Activated CD4-positive, alpha-beta memory T cell treated with anti-CD3 and anti-CD28 coated beads, Interleukin-2, amount 10 ng/mL, durations not matched to agents 7 days and 5 days (primary cell): ENCODE measurements around the gene CLUH. TPM values are rescaled to one million over a fixed set of nuclear protein-coding genes. Genes with fewer than 3 reads are reported as not detected.

ENCODE experiments used
- CTCF ChIA-PET: fragments of 350-600 bp; sonication (Branson Sonifier 250); formaldehyde crosslinking; loops from one replicate; lab custom pipeline; 2021; ENCODE audit warnings: antibody characterized with exemption, inconsistent platforms; lab: Charles Lee
- POLR2A ChIA-PET: fragments of 350-600 bp; sonication (Branson Sonifier 250); formaldehyde crosslinking; loops from one replicate; lab custom pipeline; 2021; ENCODE audit warnings: antibody characterized with exemption; lab: Charles Lee
- DNase-seq: peaks from one replicate; pipeline ENCODE4 v3.0.0-alpha.2; 2020
- H3K27ac Mint-ChIP-seq: one replicate; pipeline ENCODE4 v1.8.0; 2021; ENCODE audit warnings: mild to moderate bottlenecking, mixed read lengths
- H3K27me3 Mint-ChIP-seq: one replicate; pipeline ENCODE4 v1.8.0; 2021; ENCODE audit warnings: mixed read lengths
- H3K36me3 Mint-ChIP-seq: one replicate; pipeline ENCODE4 v1.8.0; 2021; ENCODE audit warnings: low read depth, mixed read lengths
- H3K4me1 Mint-ChIP-seq: one replicate; pipeline ENCODE4 v1.8.0; 2021; ENCODE audit warnings: mixed read lengths
- H3K4me3 Mint-ChIP-seq: one replicate; pipeline ENCODE4 v1.8.0; 2021; ENCODE audit warnings: mild to moderate bottlenecking, mixed read lengths
- H3K9me3 Mint-ChIP-seq: one replicate; pipeline ENCODE4 v1.8.0; 2021; ENCODE audit warnings: mixed read lengths
- total RNA-seq, 2 experiments: library from RNA; stranded (reverse); gene quantifications; one replicate each; pipeline ENCODE4 v1.2.3, GENCODE V29; 2021

Gene CLUH
- total RNA-seq, 2 experiments from 2014 or later: 36.4 to 37.9 TPM

DNA sequence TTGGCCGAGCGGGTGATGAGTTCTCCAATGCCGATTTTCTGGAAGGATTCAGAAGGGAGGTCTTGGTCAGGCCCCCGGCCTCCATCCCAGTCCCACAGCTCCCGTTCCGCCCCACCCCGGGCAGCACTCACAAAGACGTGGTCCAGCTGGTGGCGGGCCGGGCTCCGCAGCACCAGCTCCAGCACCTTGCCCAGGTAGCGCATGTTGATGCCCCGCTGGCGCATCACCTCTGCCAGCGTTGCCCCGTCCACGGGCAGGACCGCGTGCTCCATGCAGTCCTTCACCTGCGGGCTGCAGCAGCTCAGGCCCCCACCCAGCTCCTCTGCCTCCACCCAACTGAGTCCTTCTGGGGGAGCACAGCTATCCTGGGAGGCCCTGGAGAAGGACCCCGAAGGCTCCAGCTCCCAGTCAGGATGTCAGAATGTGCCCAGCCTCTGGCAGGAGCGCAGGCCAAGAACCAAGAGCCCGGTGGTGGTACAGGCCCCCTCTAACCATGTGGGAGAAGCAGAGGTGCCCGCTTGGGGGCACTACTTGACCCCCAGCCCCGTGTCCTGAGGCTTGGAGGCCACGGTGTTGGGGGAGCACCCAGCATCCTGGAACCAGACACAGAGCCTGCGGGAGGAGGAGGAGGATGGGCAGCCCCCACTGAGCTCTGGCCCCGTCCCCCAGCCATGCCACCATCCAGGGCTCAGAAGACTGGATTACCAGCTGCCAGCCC, 16.2 kb downstream of the CLUH start:
- CTCF ChIA-PET: no interaction called here
- Mint-ChIP-seq H3K27ac (no peak overlapping the region), H3K4me3 (no peak overlapping the region), H3K4me1 (no peaks in the 10 kb centered on the region), H3K27me3 (no peaks in the 10 kb centered on the region), H3K9me3 (no peaks in the 10 kb centered on the region), H3K36me3 (peaks cover 10% of the 10 kb centered on the region)
- DNase-seq: no peak
- POLR2A ChIA-PET: interaction anchor here (1.3 to 2.6 kb wide), 3 partner anchors 8 to 15 kb away, joined by 3 to 11 read pairs (median 7); no protein-coding TSS in a partner anchor

- Mint-ChIP-seq H3K9me3 (no peaks in the 10 kb centered on the region), H3K4me3 (no peak overlapping the region), H3K27ac (no peak overlapping the region), H3K4me1 (no peaks in the 10 kb centered on the region), H3K36me3 (peaks cover 6% of the 10 kb centered on the region), H3K27me3 (no peaks in the 10 kb centered on the region)
- ChIA-PET CTCF (no interaction called here), POLR2A (interaction anchor here (1.9 kb wide), 1 partner anchor 16 kb away, joined by 7 read pairs; no protein-coding TSS in a partner anchor)
- DNase-seq: no peak
Observed at GRCh38 chr17:2694381-2695242, 17.0 kb downstream of the CLUH start.

GRCh38 chr17:2693561-2694380, 17.8 kb downstream of the CLUH start:
- peaks cover 10% of the 10 kb centered on the region for H3K36me3 Mint-ChIP-seq
- ChIA-PET CTCF (no interaction called here), POLR2A (no interaction called here)
- H3K9me3 Mint-ChIP-seq: no peaks in the 10 kb centered on the region
- H3K27ac Mint-ChIP-seq: no peak overlapping the region
- peaks cover 7% of the 10 kb centered on the region for H3K4me1 Mint-ChIP-seq
- H3K27me3 Mint-ChIP-seq: no peaks in the 10 kb centered on the region
- H3K4me3 Mint-ChIP-seq: no peak overlapping the region
- no peak for DNase-seq

GRCh38 chr17:2692781-2693135, 18.8 kb downstream of the CLUH start:
- Mint-ChIP-seq H3K9me3 (no peaks in the 10 kb centered on the region), H3K27me3 (no peaks in the 10 kb centered on the region), H3K36me3 (peaks cover 10% of the 10 kb centered on the region), H3K27ac (no peak overlapping the region), H3K4me1 (peaks cover 14% of the 10 kb centered on the region), H3K4me3 (no peak overlapping the region)
- POLR2A ChIA-PET: no interaction called here
- no peak for DNase-seq
- CTCF ChIA-PET: no interaction called here

GRCh38 chr17:2691965-2692780, 19.4 kb downstream of the CLUH start:
- Mint-ChIP-seq H3K4me1 (peaks cover 16% of the 10 kb centered on the region), H3K27me3 (no peaks in the 10 kb centered on the region), H3K4me3 (no peak overlapping the region), H3K36me3 (peaks cover 10% of the 10 kb centered on the region), H3K9me3 (no peaks in the 10 kb centered on the region), H3K27ac (no peak overlapping the region)
- ChIA-PET CTCF (no interaction called here), POLR2A (no interaction called here)
- DNase-seq: no peak

- ChIA-PET CTCF (no interaction called here), POLR2A (no interaction called here)
- Mint-ChIP-seq H3K36me3 (peaks cover 10% of the 10 kb centered on the region), H3K4me1 (peaks cover 16% of the 10 kb centered on the region), H3K4me3 (no peak overlapping the region), H3K27me3 (no peaks in the 10 kb centered on the region), H3K9me3 (no peaks in the 10 kb centered on the region), H3K27ac (no peak overlapping the region)
- DNase-seq: no peak
Observed at GRCh38 chr17:2691069-2691871, 20.3 kb downstream of the CLUH start.

- H3K27me3 Mint-ChIP-seq: no peaks in the 10 kb centered on the region
- H3K4me1 Mint-ChIP-seq: peaks cover 16% of the 10 kb centered on the region
- no peak overlapping the region for H3K4me3 Mint-ChIP-seq
- DNase-seq: no peak
- peaks cover 10% of the 10 kb centered on the region for H3K36me3 Mint-ChIP-seq
- no peak overlapping the region for H3K27ac Mint-ChIP-seq
- H3K9me3 Mint-ChIP-seq: no peaks in the 10 kb centered on the region
- ChIA-PET POLR2A (no interaction called here), CTCF (no interaction called here)
Observed at GRCh38 chr17:2690165-2691068, 21.1 kb downstream of the CLUH start.

DNA sequence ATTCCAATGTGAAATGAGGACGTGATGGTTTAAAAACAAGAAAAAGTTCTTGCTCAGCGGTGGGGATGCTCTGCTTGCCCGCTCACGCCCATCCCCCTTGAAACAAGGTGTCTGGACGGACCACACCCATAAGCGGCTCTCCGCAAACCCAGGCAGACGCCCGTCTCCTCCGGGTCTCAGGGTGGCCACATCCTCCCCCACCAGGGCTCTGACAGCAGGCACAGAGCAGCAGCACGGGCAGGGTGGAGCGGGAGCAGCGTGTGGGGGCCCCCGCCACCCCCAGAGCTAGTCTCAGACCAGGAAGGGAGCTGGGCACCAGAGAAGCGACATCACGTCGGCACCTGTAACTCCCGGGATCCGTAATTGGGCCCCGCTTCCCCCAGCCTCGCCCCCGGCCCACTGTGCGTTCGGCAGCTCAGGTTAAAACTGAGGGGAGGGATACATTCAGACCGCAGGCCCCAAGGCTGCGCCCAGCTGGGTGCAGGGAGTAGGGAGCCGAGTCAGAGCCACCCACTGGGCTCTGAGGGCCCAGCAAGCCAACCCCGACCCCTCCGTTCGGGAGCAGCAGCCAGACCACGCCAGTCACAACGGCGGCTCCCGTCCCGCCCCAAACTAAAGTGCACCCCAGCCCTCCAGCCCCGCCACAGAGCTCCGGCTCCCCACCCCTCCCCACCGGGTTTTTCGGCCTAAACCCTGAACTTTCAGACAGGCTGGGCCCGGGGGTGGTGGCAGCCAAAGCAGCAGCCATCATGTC, 22.0 kb downstream of the CLUH start:
- CTCF ChIA-PET: no interaction called here
- POLR2A ChIA-PET: no interaction called here
- Mint-ChIP-seq H3K4me1 (peaks cover 16% of the 10 kb centered on the region), H3K27me3 (no peaks in the 10 kb centered on the region), H3K9me3 (no peaks in the 10 kb centered on the region), H3K27ac (peak overlapping the region; percentile 79), H3K4me3 (peak overlapping the region; percentile 6), H3K36me3 (peaks cover 10% of the 10 kb centered on the region)
- DNase-seq: peak; percentile 62

DNA sequence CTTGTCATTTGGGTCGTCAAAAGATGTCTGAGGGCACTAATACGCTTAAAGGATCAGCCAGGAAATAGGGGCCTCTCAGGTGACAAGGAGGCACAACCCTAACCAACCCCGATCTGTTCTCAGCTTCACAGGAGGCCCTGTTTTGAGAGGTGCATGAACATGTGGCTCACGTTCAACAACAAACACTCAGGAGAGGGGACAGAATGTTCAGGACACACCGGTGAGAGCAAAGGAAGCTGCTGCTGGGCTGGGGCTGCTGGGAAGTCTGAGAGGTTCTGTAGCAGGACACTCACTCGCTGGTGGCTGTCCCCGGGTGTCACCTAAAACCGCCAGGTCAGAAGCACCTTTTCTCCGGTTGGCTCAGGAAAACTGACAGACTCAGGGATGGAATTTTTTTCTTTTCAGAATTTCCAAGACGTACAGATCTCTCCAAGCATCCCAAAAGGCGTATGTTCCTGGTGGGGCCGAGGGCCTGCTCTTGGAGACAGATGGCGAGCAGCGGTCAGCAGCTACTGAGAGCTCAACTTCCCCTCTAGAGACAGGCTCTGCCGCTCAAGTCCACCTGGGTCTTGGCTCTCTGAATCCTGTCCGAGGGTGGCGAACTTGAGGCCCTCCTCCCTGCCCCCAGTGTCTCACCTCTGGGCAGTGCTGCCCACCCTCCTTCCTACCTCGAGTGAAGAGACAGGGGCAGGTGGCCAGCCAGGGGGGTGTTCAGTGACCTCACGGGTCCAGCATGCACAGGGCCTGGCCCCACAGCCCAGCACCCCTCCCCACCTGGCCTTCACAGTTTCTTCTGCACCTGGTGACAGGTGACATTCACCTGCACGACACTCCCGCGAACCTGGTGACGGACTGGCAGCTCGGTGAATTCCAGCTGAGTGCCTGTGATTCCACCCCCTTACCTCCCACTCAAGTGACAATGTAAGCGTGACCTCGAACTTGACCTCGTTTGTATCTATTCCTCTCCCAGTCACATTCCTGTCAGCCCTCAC, 22.9 kb downstream of the CLUH start:
- H3K27me3 Mint-ChIP-seq: no peaks in the 10 kb centered on the region
- peaks cover 13% of the 10 kb centered on the region for H3K36me3 Mint-ChIP-seq
- peak overlapping the region; percentile 79 for H3K27ac Mint-ChIP-seq
- no peak overlapping the region for H3K4me3 Mint-ChIP-seq
- peaks cover 16% of the 10 kb centered on the region for H3K4me1 Mint-ChIP-seq
- ChIA-PET CTCF (interaction anchor here (0.6 kb wide), 1 partner anchor 82 kb away, joined by 4 read pairs; no protein-coding TSS in a partner anchor), POLR2A (interaction anchor here (0.6 to 1.3 kb wide), 2 partner anchors 22 to 96 kb away, joined by 3 read pairs; partner anchors contain the start of gene PAFAH1B1)
- DNase-seq: no peak
- H3K9me3 Mint-ChIP-seq: no peaks in the 10 kb centered on the region
